Lung (tissue), 12 donors: ENCODE measurements around the gene KIAA0040. TPM values are rescaled to one million over a fixed set of nuclear protein-coding genes. Genes with fewer than 3 reads are reported as not detected.
A peak's percentile ranks its signal among the peaks of the same experiment; 100 is the strongest.

Experiments
- ATAC-seq: fragments of 200-7000 bp; cut with Tn5 transposase; one replicate; pipeline ENCODE4 v1.9.1; 2020; ENCODE audit warnings: moderate number of reproducible peaks; ENCODE audit not compliant: insufficient read depth, low FRiP score
- DNase-seq, 3 donors: peaks; one replicate each; pipeline ENCODE4 v3.0.0-alpha.2; 2013 to 2017
- H3K27ac ChIP-seq, 2 donors: one replicate each; pipeline ENCODE4 v1.5.1; 2013; ENCODE audit warnings: mild to moderate bottlenecking in 2 of 2, moderate library complexity in 2 of 2, control low read depth in 1 of 2, inconsistent platforms in 1 of 2, low read depth in 1 of 2, low read length in 1 of 2
- H3K27me3 ChIP-seq, 3 donors: one replicate each; pipeline ENCODE4 v1.5.1; 2013; ENCODE audit warnings: low read length in 2 of 3; ENCODE audit not compliant: control insufficient read depth in 3 of 3, insufficient read depth in 3 of 3
- H3K36me3 ChIP-seq, 4 donors: one replicate each; pipeline ENCODE4 v1.5.1; 2013; ENCODE audit warnings: low read length in 4 of 4, mild to moderate bottlenecking in 1 of 4, moderate library complexity in 1 of 4; ENCODE audit not compliant: control insufficient read depth in 4 of 4, insufficient read depth in 4 of 4
- H3K4me1 ChIP-seq, 5 donors: one replicate each; pipeline ENCODE4 v1.5.1; 2013; ENCODE audit warnings: low read length in 5 of 5, mild to moderate bottlenecking in 2 of 5, moderate library complexity in 1 of 5; ENCODE audit not compliant: control insufficient read depth in 5 of 5, insufficient read depth in 5 of 5
- H3K4me3 ChIP-seq: one replicate; pipeline ENCODE4 v1.5.1; 2013; ENCODE audit warnings: mild to moderate bottlenecking, control low read depth, moderate library complexity
- H3K9ac ChIP-seq, 2 donors: one replicate each; pipeline ENCODE4 v1.5.1; 2013; ENCODE audit warnings: low read length in 2 of 2, control low read depth in 1 of 2; ENCODE audit not compliant: insufficient read depth in 1 of 2
- H3K9me3 ChIP-seq, 4 donors: one replicate each; pipeline ENCODE4 v1.5.1; 2013; ENCODE audit warnings: low read length in 3 of 4, mild to moderate bottlenecking in 1 of 4, moderate library complexity in 1 of 4; ENCODE audit not compliant: control insufficient read depth in 4 of 4, insufficient read depth in 3 of 4
- WGBS, 2 donors: extraction: QIAGEN DNeasy Blood & Tissue Kit; methylation state at CpG; one replicate each; pipeline ENCODE4 v1.1.7; 2013; 5-methylcytosine and 5-hydroxymethylcytosine counted together
- polyA plus RNA-seq, 2 donors: library from polyadenylated mRNA; stranded (reverse); fragments of 200-250 nt; gene quantifications; one replicate each; pipeline ENCODE4 v1.2.1, GENCODE V29; 2013
- total RNA-seq, 2 donors: library from RNA; depleted of rRNA in 1 of 2; stranded (reverse); fragments of >200 nt in 1 of 2; gene quantifications; one replicate each; pipeline ENCODE4 v1.2.1, GENCODE V29; 2014 to 2021
- TF ChIP-seq, protein P1 (sequence below): IDR thresholded peaks from 2 replicates; pipeline ENCODE4 v1.5.1; 2012; ENCODE audit warnings: mild to moderate bottlenecking; ENCODE audit errors: control extremely low read depth, extremely low read depth
- donor health status: control.
- donor health status: control.
- donor health status: Bipolar disorder and iron deficiency.
- donor health status: healthy.
- donor health status: DM: yes; HTN: yes; CAD: no.

KIAA0040 gene
- total and polyA plus RNA-seq, 4 donors = 13.4 to 37.9 (median 29.5) TPM

DNA sequence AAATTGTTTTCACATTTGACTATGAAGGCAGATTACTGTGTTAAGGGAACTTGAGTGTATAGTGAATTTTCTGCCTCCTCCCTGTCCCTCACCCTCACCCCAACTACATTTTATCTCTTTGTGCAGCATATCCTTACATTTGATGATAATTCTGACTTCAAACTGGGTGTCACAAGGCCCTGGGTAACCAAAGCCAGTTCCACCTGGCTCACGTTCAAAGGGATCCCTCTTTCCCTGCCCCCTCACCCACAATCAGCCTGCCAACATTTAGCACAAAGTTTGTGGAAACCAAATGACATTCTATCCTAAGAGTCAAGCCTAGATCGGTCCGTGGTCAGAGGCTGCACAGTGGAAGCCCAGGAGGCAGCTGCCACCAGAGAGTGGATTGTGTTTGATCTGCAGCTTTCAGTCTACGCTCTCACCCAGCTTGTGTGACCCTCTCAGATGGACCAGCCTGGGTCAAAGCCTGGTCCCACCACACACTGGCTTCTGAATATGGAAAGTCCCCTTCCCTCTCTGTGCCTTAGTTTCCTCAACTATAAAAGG, 10.3 kb downstream of the KIAA0040 start:
- Histone ChIP-seq H3K9me3 (no peaks in the 10 kb centered on the region), H3K4me1 (peaks cover 0 to 37% (median 0%) of the 10 kb centered on the region in 5 donors), H3K9ac (no peak overlapping the region), H3K36me3 (peaks cover 0 to 18% (median 1%) of the 10 kb centered on the region in 4 donors), H3K27ac (peak overlapping the region in 1 of 2 donors; percentile 45), H3K27me3 (no peaks in the 10 kb centered on the region), H3K4me3 (no peak overlapping the region)
- DNase-seq (no peak), ATAC-seq (no peak)
- TF ChIP-seq, protein P1, sequence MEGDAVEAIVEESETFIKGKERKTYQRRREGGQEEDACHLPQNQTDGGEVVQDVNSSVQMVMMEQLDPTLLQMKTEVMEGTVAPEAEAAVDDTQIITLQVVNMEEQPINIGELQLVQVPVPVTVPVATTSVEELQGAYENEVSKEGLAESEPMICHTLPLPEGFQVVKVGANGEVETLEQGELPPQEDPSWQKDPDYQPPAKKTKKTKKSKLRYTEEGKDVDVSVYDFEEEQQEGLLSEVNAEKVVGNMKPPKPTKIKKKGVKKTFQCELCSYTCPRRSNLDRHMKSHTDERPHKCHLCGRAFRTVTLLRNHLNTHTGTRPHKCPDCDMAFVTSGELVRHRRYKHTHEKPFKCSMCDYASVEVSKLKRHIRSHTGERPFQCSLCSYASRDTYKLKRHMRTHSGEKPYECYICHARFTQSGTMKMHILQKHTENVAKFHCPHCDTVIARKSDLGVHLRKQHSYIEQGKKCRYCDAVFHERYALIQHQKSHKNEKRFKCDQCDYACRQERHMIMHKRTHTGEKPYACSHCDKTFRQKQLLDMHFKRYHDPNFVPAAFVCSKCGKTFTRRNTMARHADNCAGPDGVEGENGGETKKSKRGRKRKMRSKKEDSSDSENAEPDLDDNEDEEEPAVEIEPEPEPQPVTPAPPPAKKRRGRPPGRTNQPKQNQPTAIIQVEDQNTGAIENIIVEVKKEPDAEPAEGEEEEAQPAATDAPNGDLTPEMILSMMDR = no peak
- 81 to 84% methylated on average over 4 of the region's 4 CpGs for WGBS, 2 donors

DNA sequence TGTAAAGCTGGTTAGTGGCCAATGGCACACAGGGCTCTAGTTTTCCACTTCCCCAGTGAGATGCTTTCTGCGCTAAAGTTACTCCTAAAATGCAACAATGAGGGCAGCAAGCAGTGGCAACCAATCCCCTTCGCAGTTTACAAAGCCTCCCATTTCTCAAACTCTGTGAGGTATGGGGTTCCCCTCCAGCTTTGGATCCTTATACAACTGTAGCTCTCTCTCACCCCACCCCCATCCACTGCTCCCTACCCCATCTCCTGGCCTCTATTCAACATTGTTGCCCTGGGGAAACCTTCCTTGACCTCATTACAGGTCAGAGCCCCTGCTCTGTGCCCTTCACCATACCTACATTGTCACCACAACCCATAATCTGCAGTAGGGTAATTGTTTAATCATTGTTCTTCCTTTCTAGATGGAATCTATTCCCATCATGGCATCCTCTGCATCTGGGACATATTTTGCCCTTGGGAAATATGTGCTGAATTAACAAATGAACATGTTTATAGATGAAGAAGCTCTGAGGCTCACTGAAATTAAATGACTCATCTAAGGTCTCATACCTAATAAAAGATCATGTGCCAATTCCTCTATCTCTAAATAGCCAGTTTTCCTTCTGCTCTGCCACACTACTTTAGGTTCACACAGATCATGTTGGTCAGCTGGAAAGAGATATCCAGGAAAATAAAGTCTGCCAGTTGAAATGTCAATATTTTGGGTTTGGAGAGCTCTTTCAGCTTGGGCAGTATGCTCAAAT, 12.6 kb downstream of the KIAA0040 start:
- H3K27me3 ChIP-seq = no peaks in the 10 kb centered on the region
- H3K36me3 ChIP-seq = peaks cover 0 to 21% (median 5%) of the 10 kb centered on the region in 4 donors
- TF ChIP-seq, protein P1 = no peak
- 91 to 98% methylated on average over 2 of the region's 2 CpGs for WGBS, 2 donors
- H3K4me1 ChIP-seq = peaks cover 0 to 30% (median 4%) of the 10 kb centered on the region in 5 donors
- no peak for DNase-seq
- no peak overlapping the region for H3K4me3 ChIP-seq
- ATAC-seq = no peak
- H3K9ac ChIP-seq = no peak overlapping the region
- no peak overlapping the region for H3K27ac ChIP-seq
- H3K9me3 ChIP-seq = no peaks in the 10 kb centered on the region

DNA sequence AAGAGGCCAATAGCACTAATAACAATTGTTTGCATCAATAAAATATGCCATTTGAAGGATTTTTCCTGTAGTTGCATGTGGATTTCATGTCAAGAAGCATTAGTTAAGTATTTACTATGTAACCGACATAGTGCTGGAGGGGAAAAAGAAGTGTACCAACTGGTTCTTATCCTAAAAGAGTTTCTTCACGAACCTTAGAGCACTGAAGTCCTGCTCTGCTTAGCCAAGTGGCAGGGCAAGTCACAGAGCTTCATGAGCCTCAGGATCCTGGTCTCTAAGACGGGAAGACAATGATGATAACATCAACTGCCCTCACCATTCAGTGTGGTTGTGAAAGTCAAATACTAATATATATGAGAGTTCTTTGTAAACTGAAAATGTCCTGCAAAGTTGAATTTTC, 14.1 kb downstream of the KIAA0040 start:
- Histone ChIP-seq H3K9me3 (no peaks in the 10 kb centered on the region), H3K27me3 (no peaks in the 10 kb centered on the region), H3K4me1 (peaks cover 0 to 25% (median 4%) of the 10 kb centered on the region in 5 donors), H3K27ac (no peak overlapping the region), H3K9ac (no peak overlapping the region), H3K36me3 (peaks cover 0 to 19% (median 5%) of the 10 kb centered on the region in 4 donors), H3K4me3 (no peak overlapping the region)
- DNase-seq = no peak
- ATAC-seq = no peak
- TF ChIP-seq, protein P1 = no peak
- WGBS, 2 donors = 60 to 77% methylated on average over 3 of the region's 3 CpGs
